HepG2 (cell line): Measurements from ENCODE around the gene FANCL. TPM values are rescaled to one million over a fixed set of nuclear protein-coding genes. Genes with fewer than 3 reads are reported as not detected.

Experiments
- AHDC1 ChIP-seq: sonication (generic); formaldehyde crosslinking; IDR thresholded peaks from 2 replicates; pipeline ENCODE4 v1.5.1; 2020; ENCODE audit warnings: mild to moderate bottlenecking, missing genetic modification reagents, borderline replicate concordance
- BCL6 ChIP-seq: IDR thresholded peaks from 2 replicates; pipeline ENCODE4 v1.6.1; 2016; ENCODE audit warnings: missing genetic modification reagents, missing compliant biosample characterization
- DPF2 ChIP-seq: sonication (generic); formaldehyde crosslinking; IDR thresholded peaks from 2 replicates; pipeline ENCODE4 v1.4.0; 2020; ENCODE audit warnings: mild to moderate bottlenecking, low read depth, missing genetic modification reagents, borderline replicate concordance
- ELF3 ChIP-seq: IDR thresholded peaks from 2 replicates; pipeline ENCODE4 v1.6.1; 2016; ENCODE audit warnings: missing genetic modification reagents, missing compliant biosample characterization
- FOXA1 ChIP-seq, 2 experiments: fragments of 450-650 bp in 1 of 2; sonication (generic) in 1 of 2; formaldehyde crosslinking in 1 of 2; IDR thresholded peaks; 2 replicates each; pipeline versions ENCODE4 v1.4.0 to v1.6.1; 2016 to 2020; ENCODE audit warnings: missing genetic modification reagents in 1 of 2
- KLF16 ChIP-seq, 2 experiments: sonication (generic) in 1 of 2; formaldehyde crosslinking in 1 of 2; IDR thresholded peaks; 2 replicates each; pipeline versions ENCODE4 v1.6.1 to v1.8.0; 2016 to 2023; ENCODE audit warnings: missing genetic modification reagents in 2 of 2, missing compliant biosample characterization in 1 of 2
- MIER3 ChIP-seq: IDR thresholded peaks from 2 replicates; pipeline ENCODE4 v1.6.1; 2016; ENCODE audit warnings: missing compliant biosample characterization, borderline replicate concordance
- NFIC ChIP-seq: IDR thresholded peaks from 2 replicates; pipeline ENCODE4 v1.6.1; 2012; ENCODE audit warnings: mild to moderate bottlenecking, low read length, inconsistent platforms
- ONECUT2 ChIP-seq: sonication (generic); formaldehyde crosslinking; IDR thresholded peaks from 2 replicates; pipeline ENCODE4 v1.4.0; 2020; ENCODE audit warnings: missing genetic modification reagents
- POGZ ChIP-seq: sonication (generic); formaldehyde crosslinking; IDR thresholded peaks from 2 replicates; pipeline ENCODE4 v1.4.0; 2020; ENCODE audit warnings: mild to moderate bottlenecking, missing genetic modification reagents
- PPARG ChIP-seq: conservative IDR thresholded peaks from 2 replicates; pipeline ENCODE4 v1.6.1; 2016; ENCODE audit warnings: missing biosample characterization, missing genetic modification reagents
- RCOR2 ChIP-seq: IDR thresholded peaks from 2 replicates; pipeline ENCODE4 v1.6.1; 2016; ENCODE audit warnings: missing biosample characterization, missing genetic modification reagents
- SOX13 ChIP-seq, 3 experiments: fragments of 450-650 bp in 1 of 3; sonication (generic) in 1 of 3; formaldehyde crosslinking in 1 of 3; IDR thresholded peaks in 2 of 3; conservative IDR thresholded peaks in 1 of 3; 2 replicates each; pipeline versions ENCODE4 v1.5.0 to v1.6.1; 2016 to 2020; ENCODE audit warnings: antibody characterized with exemption in 1 of 3, mild to moderate bottlenecking in 1 of 3, missing compliant biosample characterization in 1 of 3, missing genetic modification reagents in 1 of 3, moderate library complexity in 1 of 3
- TCF7L2 ChIP-seq: IDR thresholded peaks from 2 replicates; pipeline ENCODE4 v1.6.1; 2011; ENCODE audit warnings: mild to moderate bottlenecking, low read depth, low read length, moderate library complexity
- ZMYM4 ChIP-seq: sonication (generic); formaldehyde crosslinking; IDR thresholded peaks from 2 replicates; pipeline ENCODE4 v1.8.1; 2023; ENCODE audit warnings: mild to moderate bottlenecking, missing genetic modification reagents
- ZSCAN9 ChIP-seq: IDR thresholded peaks from 2 replicates; pipeline ENCODE4 v1.6.1; 2016; ENCODE audit warnings: borderline replicate concordance
- polyA plus RNA-seq, 8 experiments: library from polyadenylated mRNA; depleted of rRNA in 3 of 8; stranded (reverse) in 7 of 8; unstranded in 1 of 8; fragments of >200 nt; fragmentation: Illumina TruSeq in 4 of 8; extraction: Trizol in 4 of 8; gene quantifications; 2 replicates each; pipeline versions ENCODE4 v1.2.1 to v1.2.3, GENCODE V29; 2011 to 2016; ENCODE audit warnings: low read depth in 4 of 8, missing spikeins in 1 of 8, mixed read lengths in 1 of 8; ENCODE audit not compliant: insufficient read depth in 1 of 8
- total RNA-seq, 5 experiments: library from RNA; depleted of rRNA; stranded (reverse); fragments of >200 nt; fragmentation: Illumina TruSeq; extraction: Trizol; gene quantifications; 2 replicates each; pipeline ENCODE4 v1.2.3, GENCODE V29; 2016; ENCODE audit warnings: low read depth in 1 of 5
- TF ChIP-seq, protein P1 (sequence below): IDR thresholded peaks from 2 replicates; pipeline ENCODE4 v1.6.1; 2016; ENCODE audit warnings: low read depth, missing genetic modification reagents, missing compliant biosample characterization

Gene FANCL
- total and polyA plus RNA-seq, 2 of the 13 experiments (the other 11 are each of a cell fraction or from before 2014, with no cell fraction given) = 40.7 to 66.8 TPM

DNA sequence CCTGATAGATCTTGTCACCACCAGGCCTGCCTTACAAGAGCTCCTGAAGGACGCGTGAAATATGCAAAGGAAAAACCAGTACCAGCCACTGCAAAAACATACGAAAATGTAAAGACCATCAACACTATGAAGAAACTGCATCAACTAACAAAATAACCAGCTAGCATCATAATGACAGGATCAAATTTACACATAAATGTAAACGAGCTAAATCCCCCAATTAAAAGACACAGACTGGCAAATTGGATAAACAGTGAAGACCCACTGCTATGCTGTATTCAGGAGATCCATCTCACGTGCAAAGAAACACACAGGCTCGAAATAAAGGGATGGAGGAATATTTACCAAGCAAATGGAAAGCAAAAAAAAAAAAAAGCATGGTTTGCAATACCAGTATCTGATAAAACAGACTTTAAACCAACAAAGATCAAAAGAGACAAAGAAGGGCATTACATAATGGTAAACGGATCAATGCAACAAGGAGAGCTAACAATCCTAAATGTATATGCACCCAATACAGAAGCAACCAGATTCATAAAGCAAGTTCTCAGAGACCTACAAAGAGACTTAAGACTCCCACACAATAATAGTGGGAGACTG is 70.7 kb downstream of the FANCL start (continued):
- peak; percentile 48; the same call in 1 of the 2 replicates for TF ChIP-seq DPF2 (CRISPR knock-in tag)
- TF ChIP-seq TCF7L2 = peak; percentile 54
- TF ChIP-seq ZSCAN9 = peak; percentile 92
- TF ChIP-seq FOXA1 (IDR thresholded peaks at IDR 0.05) = peak; percentile 56
- TF ChIP-seq FOXA1 (CRISPR knock-in tag; IDR thresholded peaks at IDR 0.05) = peak; percentile 68
- TF ChIP-seq BCL6 (CRISPR knock-in tag) = peak; percentile 78; the same call in 1 of the 2 replicates
- 0 out of 2 replicates have a peak, but pooled peaks have one; percentile 54 for TF ChIP-seq POGZ (CRISPR knock-in tag)
- peak; percentile 81 for TF ChIP-seq SOX13 (IDR thresholded peaks at IDR 0.05)
- peak in 1 of 2 experiments; percentile 96; a peak in 2 of 4 replicates for TF ChIP-seq SOX13 (CRISPR knock-in tag; conservative IDR thresholded peaks at IDR 0.05 in 1 of 2, IDR thresholded peaks at IDR 0.05 in 1 of 2)
- TF ChIP-seq ZMYM4 (CRISPR knock-in tag) = peak; percentile 69; the same call in 1 of the 2 replicates
- TF ChIP-seq MIER3 (CRISPR knock-in tag) = peak; percentile 71; the same call in 1 of the 2 replicates
- peak; percentile 74; the same call in 1 of the 2 replicates for TF ChIP-seq AHDC1 (CRISPR knock-in tag)
- TF ChIP-seq NFIC = peak; percentile 60
- TF ChIP-seq PPARG (CRISPR knock-in tag) = peak; percentile 40; the same call in 1 of the 2 replicates
- TF ChIP-seq ELF3 (CRISPR knock-in tag) = peak; percentile 48; the same call in 1 of the 2 replicates
- peak; percentile 78; the same call in 1 of the 2 replicates for TF ChIP-seq RCOR2 (CRISPR knock-in tag)
- TF ChIP-seq KLF16 (CRISPR knock-in tag; IDR thresholded peaks at IDR 0.05) = peak in 1 of 2 experiments; percentile 81; a peak in 2 of 4 replicates
- TF ChIP-seq, protein P1, sequence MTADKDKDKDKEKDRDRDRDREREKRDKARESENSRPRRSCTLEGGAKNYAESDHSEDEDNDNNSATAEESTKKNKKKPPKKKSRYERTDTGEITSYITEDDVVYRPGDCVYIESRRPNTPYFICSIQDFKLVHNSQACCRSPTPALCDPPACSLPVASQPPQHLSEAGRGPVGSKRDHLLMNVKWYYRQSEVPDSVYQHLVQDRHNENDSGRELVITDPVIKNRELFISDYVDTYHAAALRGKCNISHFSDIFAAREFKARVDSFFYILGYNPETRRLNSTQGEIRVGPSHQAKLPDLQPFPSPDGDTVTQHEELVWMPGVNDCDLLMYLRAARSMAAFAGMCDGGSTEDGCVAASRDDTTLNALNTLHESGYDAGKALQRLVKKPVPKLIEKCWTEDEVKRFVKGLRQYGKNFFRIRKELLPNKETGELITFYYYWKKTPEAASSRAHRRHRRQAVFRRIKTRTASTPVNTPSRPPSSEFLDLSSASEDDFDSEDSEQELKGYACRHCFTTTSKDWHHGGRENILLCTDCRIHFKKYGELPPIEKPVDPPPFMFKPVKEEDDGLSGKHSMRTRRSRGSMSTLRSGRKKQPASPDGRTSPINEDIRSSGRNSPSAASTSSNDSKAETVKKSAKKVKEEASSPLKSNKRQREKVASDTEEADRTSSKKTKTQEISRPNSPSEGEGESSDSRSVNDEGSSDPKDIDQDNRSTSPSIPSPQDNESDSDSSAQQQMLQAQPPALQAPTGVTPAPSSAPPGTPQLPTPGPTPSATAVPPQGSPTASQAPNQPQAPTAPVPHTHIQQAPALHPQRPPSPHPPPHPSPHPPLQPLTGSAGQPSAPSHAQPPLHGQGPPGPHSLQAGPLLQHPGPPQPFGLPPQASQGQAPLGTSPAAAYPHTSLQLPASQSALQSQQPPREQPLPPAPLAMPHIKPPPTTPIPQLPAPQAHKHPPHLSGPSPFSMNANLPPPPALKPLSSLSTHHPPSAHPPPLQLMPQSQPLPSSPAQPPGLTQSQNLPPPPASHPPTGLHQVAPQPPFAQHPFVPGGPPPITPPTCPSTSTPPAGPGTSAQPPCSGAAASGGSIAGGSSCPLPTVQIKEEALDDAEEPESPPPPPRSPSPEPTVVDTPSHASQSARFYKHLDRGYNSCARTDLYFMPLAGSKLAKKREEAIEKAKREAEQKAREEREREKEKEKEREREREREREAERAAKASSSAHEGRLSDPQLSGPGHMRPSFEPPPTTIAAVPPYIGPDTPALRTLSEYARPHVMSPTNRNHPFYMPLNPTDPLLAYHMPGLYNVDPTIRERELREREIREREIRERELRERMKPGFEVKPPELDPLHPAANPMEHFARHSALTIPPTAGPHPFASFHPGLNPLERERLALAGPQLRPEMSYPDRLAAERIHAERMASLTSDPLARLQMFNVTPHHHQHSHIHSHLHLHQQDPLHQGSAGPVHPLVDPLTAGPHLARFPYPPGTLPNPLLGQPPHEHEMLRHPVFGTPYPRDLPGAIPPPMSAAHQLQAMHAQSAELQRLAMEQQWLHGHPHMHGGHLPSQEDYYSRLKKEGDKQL (CRISPR knock-in tag) = peak; percentile 82
- peak; percentile 98 for TF ChIP-seq ONECUT2 (CRISPR knock-in tag)
